ENCODE results near the gene GRIK1.

Gene GRIK1

GRCh38 chr21:29586696-29587095 lies 353.1 kb downstream of the GRIK1 start:
- WGBS (ENCODE audit: insufficient coverage, insufficient read length) = no CpG with 5 or more reads among the region's 1 CpG
- Histone ChIP-seq H3K27ac (ENCODE audit: low read length) (no peak overlapping the region), H3K4me1 (ENCODE audit: control insufficient read depth, insufficient read depth, low read length) (no peaks in the 10 kb centered on the region)

GRCh38 chr21:29585462-29585861 lies 354.3 kb downstream of the GRIK1 start:
- WGBS (ENCODE audit: insufficient coverage, insufficient read length) = no CpG with 5 or more reads among the region's 3 CpGs
- DNase-seq (ENCODE audit: low read depth, low spot score) = no peak

More at GRCh38 chr21:29586696-29587095, 353.1 kb downstream of the GRIK1 start:
- Histone ChIP-seq H3K9me3 (ENCODE audit: control insufficient read depth, insufficient read depth, low read length) (no peaks in the 10 kb centered on the region), H3K4me3 (ENCODE audit: low read length) (no peak overlapping the region), H3K27me3 (ENCODE audit: control insufficient read depth, insufficient read depth, low read length) (no peaks in the 10 kb centered on the region), H3K36me3 (ENCODE audit: control insufficient read depth, insufficient read depth, low read length) (no peaks in the 10 kb centered on the region)
- no peak for DNase-seq (ENCODE audit: low read depth, low spot score)

GRCh38 chr21:29583424-29583924 lies 356.3 kb downstream of the GRIK1 start:
- no peak for DNase-seq (ENCODE audit: low read depth, low spot score)
- no peaks in the 10 kb centered on the region for H3K27me3 ChIP-seq (ENCODE audit: control insufficient read depth, insufficient read depth, low read length)
- no peaks in the 10 kb centered on the region for H3K9me3 ChIP-seq (ENCODE audit: control insufficient read depth, insufficient read depth, low read length)
- no CpG with 5 or more reads among the region's 2 CpGs for WGBS (ENCODE audit: insufficient coverage, insufficient read length)
- H3K36me3 ChIP-seq (ENCODE audit: control insufficient read depth, insufficient read depth, low read length) = no peaks in the 10 kb centered on the region
- H3K27ac ChIP-seq (ENCODE audit: low read length) = no peak overlapping the region
- no peak overlapping the region for H3K4me3 ChIP-seq (ENCODE audit: low read length)
- H3K4me1 ChIP-seq (ENCODE audit: control insufficient read depth, insufficient read depth, low read length) = no peaks in the 10 kb centered on the region

More at GRCh38 chr21:29585462-29585861, 354.3 kb downstream of the GRIK1 start:
- Histone ChIP-seq H3K27ac (ENCODE audit: low read length) (no peak overlapping the region), H3K36me3 (ENCODE audit: control insufficient read depth, insufficient read depth, low read length) (no peaks in the 10 kb centered on the region), H3K9me3 (ENCODE audit: control insufficient read depth, insufficient read depth, low read length) (no peaks in the 10 kb centered on the region), H3K4me1 (ENCODE audit: control insufficient read depth, insufficient read depth, low read length) (no peaks in the 10 kb centered on the region), H3K27me3 (ENCODE audit: control insufficient read depth, insufficient read depth, low read length) (no peaks in the 10 kb centered on the region), H3K4me3 (ENCODE audit: low read length) (no peak overlapping the region)

- no peak overlapping the region for H3K27ac ChIP-seq (ENCODE audit: low read length)
- no CpG with 5 or more reads among the region's 5 CpGs for WGBS (ENCODE audit: insufficient coverage, insufficient read length)
- no peak overlapping the region for H3K4me3 ChIP-seq (ENCODE audit: low read length)
- no peak for DNase-seq (ENCODE audit: low read depth, low spot score)
- no peaks in the 10 kb centered on the region for H3K4me1 ChIP-seq (ENCODE audit: control insufficient read depth, insufficient read depth, low read length)
- H3K36me3 ChIP-seq (ENCODE audit: control insufficient read depth, insufficient read depth, low read length) = no peaks in the 10 kb centered on the region
- no peaks in the 10 kb centered on the region for H3K9me3 ChIP-seq (ENCODE audit: control insufficient read depth, insufficient read depth, low read length)
- no peaks in the 10 kb centered on the region for H3K27me3 ChIP-seq (ENCODE audit: control insufficient read depth, insufficient read depth, low read length)
Observed at GRCh38 chr21:29582855-29583254, 356.9 kb downstream of the GRIK1 start.

GRCh38 chr21:29581393-29581792 lies 358.4 kb downstream of the GRIK1 start:
- Histone ChIP-seq H3K27me3 (ENCODE audit: control insufficient read depth, insufficient read depth, low read length) (no peaks in the 10 kb centered on the region), H3K4me1 (ENCODE audit: control insufficient read depth, insufficient read depth, low read length) (no peaks in the 10 kb centered on the region)
- no peak for DNase-seq (ENCODE audit: low read depth, low spot score)

GRCh38 chr21:29580732-29581285 lies 359.0 kb downstream of the GRIK1 start:
- no peaks in the 10 kb centered on the region for H3K27me3 ChIP-seq (ENCODE audit: control insufficient read depth, insufficient read depth, low read length)
- no peak overlapping the region for H3K27ac ChIP-seq (ENCODE audit: low read length)
- no peaks in the 10 kb centered on the region for H3K4me1 ChIP-seq (ENCODE audit: control insufficient read depth, insufficient read depth, low read length)
- no peak overlapping the region for H3K4me3 ChIP-seq (ENCODE audit: low read length)
- H3K9me3 ChIP-seq (ENCODE audit: control insufficient read depth, insufficient read depth, low read length) = no peaks in the 10 kb centered on the region
- no peaks in the 10 kb centered on the region for H3K36me3 ChIP-seq (ENCODE audit: control insufficient read depth, insufficient read depth, low read length)
- no CpG with 5 or more reads among the region's 5 CpGs for WGBS (ENCODE audit: insufficient coverage, insufficient read length)
- no peak for DNase-seq (ENCODE audit: low read depth, low spot score)

More at GRCh38 chr21:29581393-29581792, 358.4 kb downstream of the GRIK1 start:
- Histone ChIP-seq H3K36me3 (ENCODE audit: control insufficient read depth, insufficient read depth, low read length) (no peaks in the 10 kb centered on the region), H3K9me3 (ENCODE audit: control insufficient read depth, insufficient read depth, low read length) (no peaks in the 10 kb centered on the region), H3K4me3 (ENCODE audit: low read length) (no peak overlapping the region), H3K27ac (ENCODE audit: low read length) (no peak overlapping the region)
- WGBS (ENCODE audit: insufficient coverage, insufficient read length) = no CpG with 5 or more reads among the region's 5 CpGs

- no CpG with 5 or more reads among the region's 7 CpGs for WGBS (ENCODE audit: insufficient coverage, insufficient read length)
- Histone ChIP-seq H3K27me3 (ENCODE audit: control insufficient read depth, insufficient read depth, low read length) (no peaks in the 10 kb centered on the region), H3K27ac (ENCODE audit: low read length) (no peak overlapping the region), H3K4me3 (ENCODE audit: low read length) (no peak overlapping the region), H3K36me3 (ENCODE audit: control insufficient read depth, insufficient read depth, low read length) (no peaks in the 10 kb centered on the region), H3K4me1 (ENCODE audit: control insufficient read depth, insufficient read depth, low read length) (no peaks in the 10 kb centered on the region), H3K9me3 (ENCODE audit: control insufficient read depth, insufficient read depth, low read length) (no peaks in the 10 kb centered on the region)
- DNase-seq (ENCODE audit: low read depth, low spot score) = no peak
Observed at GRCh38 chr21:29578306-29578705, 361.5 kb downstream of the GRIK1 start.

- no peak overlapping the region for H3K27ac ChIP-seq (ENCODE audit: low read length)
Observed at GRCh38 chr21:29571949-29572348, 367.8 kb downstream of the GRIK1 start.

GRCh38 chr21:29568020-29568697 lies 371.6 kb downstream of the GRIK1 start:
- no CpG with 5 or more reads among the region's 1 CpG for WGBS (ENCODE audit: insufficient coverage, insufficient read length)
- DNase-seq (ENCODE audit: low read depth, low spot score) = no peak
- H3K27me3 ChIP-seq (ENCODE audit: control insufficient read depth, insufficient read depth, low read length) = no peaks in the 10 kb centered on the region
- no peaks in the 10 kb centered on the region for H3K4me1 ChIP-seq (ENCODE audit: control insufficient read depth, insufficient read depth, low read length)
- no peak overlapping the region for H3K4me3 ChIP-seq (ENCODE audit: low read length)
- H3K27ac ChIP-seq (ENCODE audit: low read length) = no peak overlapping the region
- no peaks in the 10 kb centered on the region for H3K9me3 ChIP-seq (ENCODE audit: control insufficient read depth, insufficient read depth, low read length)
- H3K36me3 ChIP-seq (ENCODE audit: control insufficient read depth, insufficient read depth, low read length) = no peaks in the 10 kb centered on the region

More at GRCh38 chr21:29571949-29572348, 367.8 kb downstream of the GRIK1 start:
- no peaks in the 10 kb centered on the region for H3K4me1 ChIP-seq (ENCODE audit: control insufficient read depth, insufficient read depth, low read length)
- H3K9me3 ChIP-seq (ENCODE audit: control insufficient read depth, insufficient read depth, low read length) = no peaks in the 10 kb centered on the region
- no peak for DNase-seq (ENCODE audit: low read depth, low spot score)
- H3K27me3 ChIP-seq (ENCODE audit: control insufficient read depth, insufficient read depth, low read length) = no peaks in the 10 kb centered on the region
- H3K4me3 ChIP-seq (ENCODE audit: low read length) = no peak overlapping the region
- H3K36me3 ChIP-seq (ENCODE audit: control insufficient read depth, insufficient read depth, low read length) = no peaks in the 10 kb centered on the region
- no CpG with 5 or more reads among the region's 7 CpGs for WGBS (ENCODE audit: insufficient coverage, insufficient read length)

- no peak overlapping the region for H3K27ac ChIP-seq (ENCODE audit: low read length)
- H3K27me3 ChIP-seq (ENCODE audit: control insufficient read depth, insufficient read depth, low read length) = no peaks in the 10 kb centered on the region
- no peak overlapping the region for H3K4me3 ChIP-seq (ENCODE audit: low read length)
- no peaks in the 10 kb centered on the region for H3K9me3 ChIP-seq (ENCODE audit: control insufficient read depth, insufficient read depth, low read length)
- WGBS (ENCODE audit: insufficient coverage, insufficient read length) = no CpG with 5 or more reads among the region's 1 CpG
- no peaks in the 10 kb centered on the region for H3K36me3 ChIP-seq (ENCODE audit: control insufficient read depth, insufficient read depth, low read length)
- H3K4me1 ChIP-seq (ENCODE audit: control insufficient read depth, insufficient read depth, low read length) = no peaks in the 10 kb centered on the region
- DNase-seq (ENCODE audit: low read depth, low spot score) = no peak
Observed at GRCh38 chr21:29557931-29558725, 381.7 kb downstream of the GRIK1 start.
